SK-N-SH treated with all-trans-retinoic acid at 6 μM for 48 hours (cell line): ENCODE results near the gene SAMD1.

ENCODE experiments used
- ARNTL ChIP-seq: fragments of 450-650 bp; formaldehyde crosslinking; IDR thresholded peaks from 2 replicates; pipeline ENCODE4 v1.5.0; 2020; ENCODE audit warnings: low read depth, mild to moderate bottlenecking, moderate library complexity, borderline replicate concordance
- CSDC2 ChIP-seq: fragments of 250-450 bp; sonication (Bioruptor Pico); IDR thresholded peaks from 2 replicates; pipeline ENCODE4 v1.5.0; 2020; ENCODE audit warnings: mild to moderate bottlenecking, moderate library complexity
- OSR1 ChIP-seq: fragments of 250-450 bp; sonication (Bioruptor Pico); IDR thresholded peaks from 2 replicates; pipeline ENCODE4 v1.8.0; 2022; ENCODE audit warnings: moderate library complexity, mild to moderate bottlenecking, inconsistent platforms
- RARB ChIP-seq: fragments of 250-450 bp; sonication (Bioruptor Pico); IDR thresholded peaks from 2 replicates; pipeline ENCODE4 v1.8.0; 2021; ENCODE audit warnings: mild to moderate bottlenecking, moderate library complexity
- SNAI2 ChIP-seq: fragments of 250-450 bp; sonication (Bioruptor Pico); IDR thresholded peaks from 2 replicates; pipeline ENCODE4 v1.5.0; 2020; ENCODE audit warnings: mild to moderate bottlenecking, moderate library complexity
- TOX ChIP-seq: fragments of 250-450 bp; sonication (Bioruptor Pico); IDR thresholded peaks from 2 replicates; pipeline ENCODE4 v1.8.0; 2021; ENCODE audit warnings: mild to moderate bottlenecking, moderate library complexity, borderline replicate concordance
- ZFP30 ChIP-seq: fragments of 450-650 bp; formaldehyde crosslinking; IDR thresholded peaks from 2 replicates; pipeline ENCODE4 v1.5.0; 2022; ENCODE audit warnings: mild to moderate bottlenecking, moderate library complexity
- ZNF565 ChIP-seq: fragments of 450-650 bp; formaldehyde crosslinking; conservative IDR thresholded peaks from 2 replicates; pipeline ENCODE4 v1.5.0; 2020; ENCODE audit warnings: low read depth, mild to moderate bottlenecking, moderate library complexity
- ZNF70 ChIP-seq: fragments of 450-650 bp; formaldehyde crosslinking; IDR thresholded peaks from 2 replicates; pipeline ENCODE4 v1.5.0; 2020; ENCODE audit warnings: mild to moderate bottlenecking, moderate library complexity
- TF ChIP-seq, protein P1 (sequence below): fragments of 250-450 bp; sonication (Bioruptor Pico); IDR thresholded peaks from 2 replicates; pipeline ENCODE4 v1.8.0; 2020; ENCODE audit warnings: mild to moderate bottlenecking, moderate library complexity, borderline replicate concordance
- TF ChIP-seq, protein P2 (sequence below): fragments of 250-450 bp; sonication (Bioruptor Pico); IDR thresholded peaks from 2 replicates; pipeline ENCODE4 v1.5.1; 2020; ENCODE audit warnings: low read depth, mild to moderate bottlenecking, moderate library complexity
- TF ChIP-seq, protein P3 (sequence below): fragments of 250-450 bp; sonication (Bioruptor Pico); IDR thresholded peaks from 2 replicates; pipeline ENCODE4 v1.8.0; 2021; ENCODE audit warnings: low read depth, mild to moderate bottlenecking, moderate library complexity, borderline replicate concordance

DNA sequence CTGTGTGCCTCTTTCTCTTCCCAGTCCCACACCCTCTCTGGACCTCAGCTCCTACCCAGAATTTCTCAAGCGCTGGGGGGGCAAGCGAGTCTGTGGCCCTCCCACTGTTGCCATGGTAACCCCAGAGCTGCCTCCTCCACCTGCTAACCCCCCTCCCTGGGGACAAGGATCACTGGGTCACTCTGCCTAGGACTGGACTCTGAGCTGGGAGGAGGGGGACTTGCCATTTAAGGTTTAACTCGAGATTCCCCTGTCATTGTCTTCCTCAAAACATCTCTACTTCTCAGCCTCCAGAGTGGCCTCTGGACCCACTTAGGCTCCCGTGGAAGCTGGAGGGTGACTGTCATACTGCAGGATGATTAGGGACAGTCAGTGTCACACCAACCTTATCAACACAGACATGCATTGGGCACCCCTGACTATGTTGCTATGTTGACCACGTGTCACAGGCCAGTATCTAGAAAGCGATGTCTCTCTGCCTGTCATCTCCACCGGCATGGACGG is 30.8 kb downstream of the SAMD1 start:
- TF ChIP-seq RARB (CRISPR knock-in tag) (no peak), TOX (no peak), CSDC2 (CRISPR knock-in tag) (no peak), ZNF70 (CRISPR knock-in tag) (no peak), ZNF565 (CRISPR knock-in tag) (no peak), ARNTL (CRISPR knock-in tag) (no peak), OSR1 (CRISPR knock-in tag) (no peak), SNAI2 (CRISPR knock-in tag) (no peak), ZFP30 (no peak)
- TF ChIP-seq, protein P1, sequence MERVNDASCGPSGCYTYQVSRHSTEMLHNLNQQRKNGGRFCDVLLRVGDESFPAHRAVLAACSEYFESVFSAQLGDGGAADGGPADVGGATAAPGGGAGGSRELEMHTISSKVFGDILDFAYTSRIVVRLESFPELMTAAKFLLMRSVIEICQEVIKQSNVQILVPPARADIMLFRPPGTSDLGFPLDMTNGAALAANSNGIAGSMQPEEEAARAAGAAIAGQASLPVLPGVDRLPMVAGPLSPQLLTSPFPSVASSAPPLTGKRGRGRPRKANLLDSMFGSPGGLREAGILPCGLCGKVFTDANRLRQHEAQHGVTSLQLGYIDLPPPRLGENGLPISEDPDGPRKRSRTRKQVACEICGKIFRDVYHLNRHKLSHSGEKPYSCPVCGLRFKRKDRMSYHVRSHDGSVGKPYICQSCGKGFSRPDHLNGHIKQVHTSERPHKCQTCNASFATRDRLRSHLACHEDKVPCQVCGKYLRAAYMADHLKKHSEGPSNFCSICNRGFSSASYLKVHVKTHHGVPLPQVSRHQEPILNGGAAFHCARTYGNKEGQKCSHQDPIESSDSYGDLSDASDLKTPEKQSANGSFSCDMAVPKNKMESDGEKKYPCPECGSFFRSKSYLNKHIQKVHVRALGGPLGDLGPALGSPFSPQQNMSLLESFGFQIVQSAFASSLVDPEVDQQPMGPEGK = no peak
- TF ChIP-seq, protein P2, sequence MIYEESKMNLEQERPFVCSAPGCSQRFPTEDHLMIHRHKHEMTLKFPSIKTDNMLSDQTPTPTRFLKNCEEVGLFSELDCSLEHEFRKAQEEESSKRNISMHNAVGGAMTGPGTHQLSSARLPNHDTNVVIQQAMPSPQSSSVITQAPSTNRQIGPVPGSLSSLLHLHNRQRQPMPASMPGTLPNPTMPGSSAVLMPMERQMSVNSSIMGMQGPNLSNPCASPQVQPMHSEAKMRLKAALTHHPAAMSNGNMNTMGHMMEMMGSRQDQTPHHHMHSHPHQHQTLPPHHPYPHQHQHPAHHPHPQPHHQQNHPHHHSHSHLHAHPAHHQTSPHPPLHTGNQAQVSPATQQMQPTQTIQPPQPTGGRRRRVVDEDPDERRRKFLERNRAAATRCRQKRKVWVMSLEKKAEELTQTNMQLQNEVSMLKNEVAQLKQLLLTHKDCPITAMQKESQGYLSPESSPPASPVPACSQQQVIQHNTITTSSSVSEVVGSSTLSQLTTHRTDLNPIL (CRISPR knock-in tag) = no peak
- TF ChIP-seq, protein P3, sequence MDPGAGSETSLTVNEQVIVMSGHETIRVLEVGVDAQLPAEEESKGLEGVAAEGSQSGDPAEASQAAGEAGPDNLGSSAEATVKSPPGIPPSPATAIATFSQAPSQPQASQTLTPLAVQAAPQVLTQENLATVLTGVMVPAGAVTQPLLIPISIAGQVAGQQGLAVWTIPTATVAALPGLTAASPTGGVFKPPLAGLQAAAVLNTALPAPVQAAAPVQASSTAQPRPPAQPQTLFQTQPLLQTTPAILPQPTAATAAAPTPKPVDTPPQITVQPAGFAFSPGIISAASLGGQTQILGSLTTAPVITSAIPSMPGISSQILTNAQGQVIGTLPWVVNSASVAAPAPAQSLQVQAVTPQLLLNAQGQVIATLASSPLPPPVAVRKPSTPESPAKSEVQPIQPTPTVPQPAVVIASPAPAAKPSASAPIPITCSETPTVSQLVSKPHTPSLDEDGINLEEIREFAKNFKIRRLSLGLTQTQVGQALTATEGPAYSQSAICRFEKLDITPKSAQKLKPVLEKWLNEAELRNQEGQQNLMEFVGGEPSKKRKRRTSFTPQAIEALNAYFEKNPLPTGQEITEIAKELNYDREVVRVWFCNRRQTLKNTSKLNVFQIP (CRISPR knock-in tag) = no peak
